ENCODE results near the gene PER2.
A peak's percentile ranks its signal among the peaks of the same experiment; 100 is the strongest.

The PER2 gene

DNA sequence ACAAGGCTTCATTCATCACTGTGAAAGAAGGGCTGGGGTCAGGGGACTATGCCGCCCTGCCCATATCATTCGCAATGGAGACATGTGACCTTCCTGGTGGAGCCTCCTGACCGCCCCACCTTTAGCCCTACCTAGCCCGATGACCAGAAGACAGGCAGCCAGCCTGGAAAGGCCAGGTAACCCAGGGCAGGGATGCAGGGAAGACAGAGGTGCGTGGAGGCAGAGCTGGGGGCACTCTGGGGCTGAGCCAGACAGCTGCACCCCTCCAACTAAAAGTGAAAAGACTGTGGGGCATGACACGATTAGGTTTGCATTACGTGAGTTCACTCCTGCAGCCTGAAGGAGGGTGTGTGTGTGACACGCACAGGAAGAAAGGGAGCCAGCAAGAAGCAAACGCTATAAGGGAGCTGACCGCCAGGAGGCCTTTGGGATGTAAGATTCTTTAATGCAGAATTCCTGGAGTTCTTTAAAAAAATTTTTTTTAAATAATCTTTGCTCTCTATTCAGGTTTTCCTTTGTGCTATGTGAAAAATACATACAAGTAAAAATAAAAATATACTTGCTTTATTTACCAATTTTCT is 44.8 kb downstream of the PER2 start:
- DNase-seq: no peak

DNA sequence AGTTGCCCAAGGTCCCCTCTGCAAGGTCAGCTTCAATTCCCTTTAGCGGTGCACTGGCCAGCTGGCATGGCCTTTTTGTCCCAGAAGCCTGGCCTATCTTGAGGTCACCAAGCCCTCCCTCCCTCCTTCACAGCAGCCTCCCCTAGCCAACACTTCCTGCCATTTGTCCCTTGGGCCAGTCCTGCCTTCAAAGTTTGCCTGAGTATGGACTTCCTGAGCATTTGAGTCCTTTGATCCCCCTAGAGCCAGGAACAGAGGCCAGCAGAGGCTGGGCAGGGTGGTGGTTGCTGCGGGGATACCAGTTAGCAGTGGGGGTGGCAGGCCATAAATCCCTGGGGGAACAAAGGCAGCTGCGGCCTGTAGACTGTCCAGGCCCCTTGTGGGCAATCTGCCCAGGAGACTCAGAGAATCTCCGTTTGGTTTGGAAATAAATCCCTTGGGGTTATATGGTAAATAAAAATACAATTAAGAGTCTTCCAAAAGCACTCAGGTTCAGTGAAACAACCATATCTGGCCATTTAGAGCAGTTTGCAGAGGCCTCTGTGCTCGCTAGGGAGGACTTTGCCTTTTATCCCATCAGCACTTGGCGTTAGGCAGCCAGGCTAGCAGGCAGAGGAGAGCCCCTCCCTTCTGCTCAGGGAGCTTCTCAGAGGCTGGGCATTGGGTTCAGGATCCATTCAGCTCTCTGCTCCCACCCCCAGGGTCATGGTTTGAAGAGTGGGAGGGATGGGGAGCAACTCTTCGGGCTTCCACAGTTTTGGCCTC is 45.5 kb downstream of the PER2 start:
- DNase-seq: peak; percentile 55

DNA sequence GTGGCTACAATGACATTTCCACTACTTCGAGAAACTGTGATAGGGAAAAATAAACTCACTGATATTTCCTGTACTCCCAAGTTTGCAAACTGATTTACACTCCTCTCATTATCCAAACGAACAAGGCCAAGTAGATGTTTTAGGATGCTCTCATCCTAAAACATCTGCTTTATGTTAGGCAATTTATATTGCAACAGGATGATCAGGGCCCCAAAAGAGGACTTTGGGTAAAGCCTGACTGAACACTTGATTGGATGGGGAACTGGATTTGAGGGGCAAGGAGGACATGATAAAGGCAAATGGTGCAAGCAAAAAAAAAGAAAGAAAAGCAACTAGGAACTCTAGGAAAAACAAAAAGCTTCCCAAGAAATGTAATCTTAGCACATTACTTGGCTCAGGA is 46.4 kb downstream of the PER2 start:
- DNase-seq: no peak

DNA sequence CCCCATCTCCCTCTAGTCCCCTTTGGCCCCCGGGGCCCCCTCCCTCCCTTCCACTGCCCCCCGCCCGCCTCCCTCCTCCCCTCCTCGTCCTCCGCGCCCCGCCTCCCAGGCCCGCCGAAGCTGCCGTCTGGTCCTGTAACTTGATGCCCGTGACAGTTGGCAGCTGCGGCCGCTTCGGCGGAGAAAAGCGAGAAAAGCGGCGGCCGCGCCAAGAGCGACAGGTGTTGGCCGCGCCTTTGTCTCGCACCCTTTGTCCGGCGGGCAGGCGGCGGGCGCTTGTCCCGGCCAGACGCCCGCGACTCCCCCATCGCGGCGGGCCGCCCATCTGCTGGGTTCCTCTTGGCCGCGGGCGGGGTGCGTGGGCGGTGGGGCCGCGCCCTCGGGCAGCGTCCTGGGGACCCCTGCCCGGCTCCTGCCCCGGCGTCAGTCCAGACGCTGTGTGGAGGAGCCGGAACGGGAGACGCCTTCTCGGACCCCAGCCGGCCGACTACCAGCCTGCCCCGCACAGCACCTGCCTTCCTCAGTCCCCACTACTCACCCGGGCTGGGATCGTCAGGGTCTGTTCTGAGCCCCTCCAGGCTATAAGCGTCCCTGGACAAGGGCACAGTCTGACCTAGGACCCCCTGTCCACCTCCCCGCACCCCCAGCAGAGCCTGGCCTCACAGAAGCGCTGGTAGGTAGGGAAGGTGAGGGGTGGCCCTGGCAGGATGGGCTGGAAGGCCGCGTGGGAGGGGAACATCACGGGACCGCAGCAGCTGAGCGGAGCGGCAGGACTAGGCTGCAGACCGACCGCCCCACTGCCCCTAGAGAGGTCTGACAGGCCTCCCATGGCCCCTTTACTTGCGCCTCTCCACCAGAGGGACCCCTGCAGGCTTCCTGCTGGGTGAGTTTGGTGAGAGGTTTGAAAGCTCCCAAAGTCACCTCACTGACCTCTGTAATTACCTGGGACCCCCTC is 47.4 kb downstream of the PER2 start:
- peak; percentile 96 for DNase-seq

DNA sequence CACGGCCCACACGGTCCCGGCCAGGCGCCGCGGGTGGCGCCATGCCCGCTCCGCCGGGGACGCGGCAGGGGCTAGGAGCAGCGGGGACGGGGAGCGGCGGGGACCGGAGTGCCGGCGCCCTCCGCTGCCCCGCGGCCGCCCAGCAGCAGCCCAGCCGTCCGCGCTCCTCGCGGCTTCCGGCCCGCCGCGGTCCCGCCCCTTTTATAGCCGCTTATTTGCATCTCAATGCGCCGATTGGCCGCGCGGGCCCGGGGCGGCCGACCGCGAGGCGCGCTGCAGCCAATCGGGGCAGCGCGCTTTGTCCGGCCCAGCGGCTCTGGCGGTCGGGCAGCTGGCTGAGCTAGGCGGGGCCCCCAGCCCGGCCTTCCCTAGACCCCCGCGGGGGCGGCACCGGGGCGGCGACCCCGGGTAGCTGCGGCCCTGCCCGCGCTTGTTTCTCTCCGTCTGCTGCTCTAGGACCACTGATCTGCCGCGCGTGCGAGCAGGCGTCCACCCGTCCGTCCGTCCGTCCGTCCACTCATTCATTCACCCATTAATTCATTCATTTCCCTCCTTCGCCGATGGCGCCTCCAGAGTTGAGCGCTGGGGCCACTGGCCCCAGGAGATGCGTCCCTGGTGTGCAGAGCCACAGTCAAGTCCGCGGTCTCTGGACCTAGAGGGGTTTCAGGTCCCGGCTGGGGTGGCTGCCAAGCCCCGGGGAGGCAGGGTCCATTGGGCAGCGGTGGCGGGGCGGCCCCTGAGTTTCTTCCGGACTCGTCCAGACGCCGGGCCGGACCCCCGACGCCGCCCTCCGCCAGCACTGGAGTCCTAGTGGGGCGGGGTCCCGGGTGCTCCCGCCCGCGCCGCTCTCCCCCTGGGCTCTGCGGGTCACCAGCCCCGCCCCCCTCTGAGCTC is 48.3 kb downstream of the PER2 start, which contains the start of gene HES6:
HES6 (minus strand) TSS at position 176 of the 894 bp plus-strand sequence; CDS start at position 43, 133 bp downstream.
- DNase-seq: peak; percentile 96

DNA sequence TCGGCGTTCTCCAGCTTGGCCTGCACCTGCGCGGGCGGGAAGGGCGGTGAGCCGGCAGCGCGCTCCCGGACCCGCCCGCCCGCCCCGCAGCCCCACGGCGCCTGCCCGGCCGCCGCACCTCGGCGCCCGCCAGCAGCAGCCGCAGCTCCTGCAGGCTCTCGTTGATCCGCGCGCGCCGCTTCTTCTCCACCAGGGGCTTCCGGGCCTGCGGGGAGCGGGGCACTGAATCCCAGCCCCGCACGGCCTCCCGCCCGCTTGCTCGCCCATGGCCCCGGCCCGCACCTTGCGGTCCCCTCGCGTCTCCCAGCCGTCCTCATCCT is 48.9 kb downstream of the PER2 start:
- DNase-seq: no peak

DNA sequence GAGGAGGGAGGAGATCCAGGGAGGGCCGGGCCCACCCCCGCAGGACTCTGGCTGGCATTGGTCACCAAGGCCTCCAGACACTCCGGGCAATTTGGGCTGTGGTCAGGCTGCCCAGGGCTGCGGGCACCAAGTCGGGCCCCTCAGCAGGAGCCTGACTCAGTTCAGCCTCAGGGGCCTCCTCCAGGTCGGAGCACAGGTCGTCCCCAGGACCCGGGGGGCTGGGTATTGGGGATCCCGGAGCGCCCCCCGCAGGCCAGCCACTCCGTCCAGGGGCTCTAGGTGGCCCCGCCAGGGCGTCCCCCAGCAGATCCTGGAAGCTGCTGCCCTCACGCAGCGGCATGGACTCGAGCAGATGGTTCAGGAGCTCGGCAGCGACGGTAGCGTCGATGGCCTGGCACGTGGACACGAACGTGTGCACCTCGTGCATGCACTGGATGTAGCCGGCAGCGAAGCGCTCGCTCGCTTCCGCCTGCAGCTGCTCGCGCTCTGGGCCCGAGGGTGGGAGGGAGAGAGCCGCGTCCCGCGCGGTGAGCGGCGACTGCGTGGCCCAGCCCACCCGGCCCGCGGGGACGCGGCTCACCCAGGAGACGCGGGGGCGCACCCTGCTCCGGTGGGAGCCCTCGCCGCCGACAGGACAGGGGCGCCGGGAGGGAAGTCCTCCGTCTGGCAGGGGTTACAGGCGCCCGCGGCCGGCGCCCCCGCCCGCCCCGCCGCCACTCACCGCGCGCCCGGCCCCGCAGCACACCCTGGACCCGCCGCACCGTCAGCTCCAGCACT is 49.5 kb downstream of the PER2 start:
- peak; percentile 49 for DNase-seq

DNA sequence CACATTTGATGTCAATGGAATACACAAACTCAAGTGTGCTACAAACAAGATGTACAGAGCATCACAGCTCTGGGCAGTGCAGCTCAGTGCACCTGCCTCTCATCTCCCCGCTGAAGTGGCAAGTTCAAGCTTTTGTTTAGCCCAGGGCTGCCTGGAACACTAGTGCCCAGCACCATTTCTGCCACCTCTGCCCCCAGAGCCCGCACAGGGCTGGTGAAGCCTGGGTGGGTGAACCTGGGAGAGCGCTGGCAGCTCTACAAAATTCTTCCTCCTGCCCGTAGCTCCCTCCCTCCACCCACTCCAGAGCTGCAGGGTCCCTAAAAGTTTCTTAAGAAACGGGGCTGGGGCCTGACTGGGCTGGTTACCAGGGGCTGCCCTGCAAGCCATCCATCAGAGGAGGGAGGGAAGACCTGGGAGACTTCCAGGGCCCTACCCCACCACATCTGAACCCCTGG is 50.1 kb downstream of the PER2 start:
- no peak for DNase-seq

DNA sequence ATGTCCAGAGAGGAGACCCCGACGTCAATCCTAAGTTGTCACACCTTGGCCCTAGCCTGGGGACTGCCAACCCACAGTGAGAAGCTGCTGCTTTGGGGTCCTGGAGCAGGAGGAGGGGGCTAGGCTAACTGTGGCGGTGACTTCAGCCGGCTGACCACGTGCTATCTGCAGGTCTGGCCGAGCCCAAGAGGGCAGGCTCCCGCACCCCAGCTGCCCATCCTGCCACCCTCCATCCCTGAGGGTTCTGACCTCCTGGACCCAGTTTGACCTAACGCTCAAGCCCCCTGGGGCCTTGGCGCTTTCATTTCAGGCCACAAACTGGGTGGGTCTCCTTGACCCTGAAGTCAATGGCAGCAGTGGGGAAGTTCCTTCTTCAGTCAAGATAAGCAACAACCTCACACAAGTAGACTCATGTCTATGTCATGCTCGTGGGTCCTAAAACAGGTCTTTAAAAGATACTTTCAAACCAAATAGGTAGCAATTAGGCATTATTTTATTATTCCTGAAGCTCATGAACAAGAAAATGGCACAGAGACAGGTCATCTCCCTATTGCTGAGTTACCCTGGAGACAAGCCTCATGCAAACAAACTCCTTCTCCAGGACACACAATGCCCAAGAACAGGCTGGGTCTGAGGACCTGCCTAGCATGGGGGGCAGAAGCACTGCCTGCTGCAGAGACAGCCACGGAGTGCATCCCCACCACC is 50.8 kb downstream of the PER2 start:
- no peak for DNase-seq

DNA sequence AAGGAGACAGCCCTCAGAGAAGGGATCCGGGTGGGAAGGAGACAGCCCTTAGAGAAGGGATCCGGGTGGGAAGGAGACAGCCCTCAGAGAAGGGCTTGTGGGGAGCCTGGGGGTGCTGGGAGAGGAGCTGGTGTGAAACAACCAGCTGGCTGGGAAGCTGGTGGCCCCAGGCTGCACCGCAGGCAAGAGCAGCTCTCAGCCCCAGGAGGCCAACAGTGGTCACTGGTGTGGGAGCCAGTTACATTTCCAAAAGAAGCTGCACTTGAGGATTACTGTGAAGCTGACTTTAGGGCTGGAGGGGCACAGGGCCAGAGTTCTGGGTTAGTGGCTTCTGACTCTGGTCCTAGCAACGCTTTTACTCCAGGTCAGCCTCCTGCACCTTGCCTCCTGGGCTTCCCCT is 51.8 kb downstream of the PER2 start:
- DNase-seq: no peak

DNA sequence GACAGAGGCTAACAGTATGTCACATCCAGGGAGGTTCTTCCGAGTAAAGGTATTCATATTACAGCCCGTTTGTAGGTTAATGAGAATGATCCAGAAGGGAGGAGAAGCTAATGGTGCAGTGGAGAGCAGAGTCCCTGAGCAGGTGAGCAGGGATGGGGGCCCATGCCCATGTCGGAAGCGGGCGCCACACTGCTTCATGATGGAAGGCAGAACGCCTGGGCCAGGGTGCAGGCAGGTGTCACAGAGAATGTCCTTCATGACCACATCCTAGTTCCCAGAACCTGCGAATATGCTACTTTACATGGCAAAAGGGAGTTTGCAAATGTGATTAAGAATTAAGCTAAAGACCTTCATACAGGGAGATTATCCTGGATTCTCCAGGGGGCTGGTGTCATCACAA is 52.6 kb downstream of the PER2 start:
- no peak for DNase-seq

DNA sequence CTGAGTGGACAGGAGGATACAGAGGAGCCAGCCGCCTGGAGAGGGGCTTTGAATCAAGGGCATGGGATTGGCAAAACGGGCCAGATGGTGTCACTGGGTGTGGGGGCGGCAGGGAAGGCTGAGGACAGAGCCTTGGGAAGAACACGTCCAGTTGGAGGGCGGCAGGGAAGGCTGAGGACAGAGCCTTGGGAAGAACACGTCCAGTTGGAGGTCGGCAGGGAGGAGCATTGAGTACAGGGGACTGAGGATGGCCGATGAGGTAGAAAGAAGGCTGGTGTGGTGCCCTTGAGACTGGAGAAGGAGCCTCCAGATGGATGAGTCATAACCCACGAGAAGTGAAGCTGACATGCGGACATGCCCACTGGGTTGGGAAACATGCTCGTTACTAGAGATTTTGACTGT is 53.1 kb downstream of the PER2 start:
- DNase-seq: no peak

DNA sequence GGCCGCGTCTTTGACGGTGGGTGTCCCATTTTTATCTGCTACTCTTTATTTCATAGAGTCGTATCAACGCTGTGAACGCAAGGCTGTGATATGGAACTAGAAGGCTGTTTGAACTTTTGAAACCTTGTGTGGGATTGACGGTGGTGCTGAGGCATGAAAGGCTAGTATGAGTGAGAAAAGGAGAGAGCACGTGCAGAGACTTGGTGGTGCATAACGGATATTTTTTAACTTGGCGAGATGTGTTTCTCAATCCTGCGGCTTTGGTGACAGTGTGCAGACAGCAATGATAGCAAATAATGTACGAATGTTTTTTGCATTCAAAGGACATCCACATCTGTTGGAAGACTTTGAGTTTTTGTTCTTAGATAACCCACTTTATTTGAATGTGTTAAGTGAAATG is 54.8 kb downstream of the PER2 start:
- DNase-seq: no peak

DNA sequence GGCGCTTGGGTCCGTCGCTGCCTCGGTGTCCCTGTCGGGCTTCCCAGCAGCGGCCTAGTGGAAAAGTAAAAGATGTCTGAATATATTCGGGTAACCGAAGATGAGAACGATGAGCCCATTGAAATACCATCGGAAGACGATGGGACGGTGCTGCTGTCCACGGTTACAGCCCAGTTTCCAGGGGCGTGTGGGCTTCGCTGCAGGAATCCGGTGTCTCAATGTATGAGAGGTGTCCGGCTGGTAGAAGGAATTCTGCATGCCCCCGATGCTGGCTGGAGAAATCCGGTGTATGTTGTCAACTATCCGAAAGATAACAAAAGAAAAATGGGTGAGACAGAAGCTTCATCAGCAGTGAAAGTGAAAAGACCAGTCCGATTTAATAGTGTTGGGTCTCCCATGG is 56.6 kb downstream of the PER2 start:
- DNase-seq: no peak

DNA sequence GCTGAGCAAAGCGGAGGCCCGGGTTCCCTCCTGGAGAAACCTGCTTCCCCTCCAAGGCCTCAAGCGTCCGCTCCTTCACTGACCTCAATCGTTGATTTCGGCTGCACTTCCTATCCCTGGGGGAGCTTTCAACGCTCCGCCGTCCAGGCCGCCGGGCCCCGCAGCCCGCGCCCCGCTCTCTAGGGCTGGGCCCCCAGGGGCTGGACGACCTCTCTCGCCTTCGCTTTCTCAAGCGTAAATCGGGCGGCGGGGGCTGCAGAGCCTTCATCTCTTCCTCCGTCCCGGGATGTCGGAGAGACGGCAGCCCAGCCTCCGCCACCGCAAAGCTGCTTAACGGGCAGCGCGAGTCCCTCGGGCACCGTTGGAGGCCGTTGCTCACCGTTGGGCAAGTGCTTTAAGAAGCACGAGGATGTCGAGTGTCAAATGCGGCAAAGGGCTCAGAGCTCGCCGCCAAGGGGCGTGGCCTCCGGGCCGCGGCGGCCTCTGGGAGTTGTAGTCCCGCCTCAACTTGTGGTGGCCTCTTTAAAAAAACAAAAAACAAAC is 57.1 kb downstream of the PER2 start:
- no peak for DNase-seq

DNA sequence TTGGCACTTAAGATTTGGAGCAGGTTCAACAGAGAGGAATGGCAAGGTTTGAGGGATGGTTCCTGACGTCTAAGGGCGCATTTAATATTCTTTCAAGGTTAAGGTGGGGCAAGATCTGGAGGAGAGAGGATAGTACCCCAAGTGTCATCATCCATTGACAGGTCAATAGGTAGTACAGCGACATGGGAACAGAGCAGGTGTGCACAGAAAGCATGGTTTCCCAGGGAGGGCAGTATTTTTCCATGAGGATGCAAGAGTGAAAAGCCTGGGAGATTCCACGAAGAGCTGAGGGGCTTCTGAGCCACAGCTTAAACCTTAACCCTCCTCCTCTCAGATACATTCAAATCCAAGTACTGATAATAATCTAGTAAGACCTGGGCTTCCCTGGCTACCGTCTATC is 57.7 kb downstream of the PER2 start:
- DNase-seq: no peak

DNA sequence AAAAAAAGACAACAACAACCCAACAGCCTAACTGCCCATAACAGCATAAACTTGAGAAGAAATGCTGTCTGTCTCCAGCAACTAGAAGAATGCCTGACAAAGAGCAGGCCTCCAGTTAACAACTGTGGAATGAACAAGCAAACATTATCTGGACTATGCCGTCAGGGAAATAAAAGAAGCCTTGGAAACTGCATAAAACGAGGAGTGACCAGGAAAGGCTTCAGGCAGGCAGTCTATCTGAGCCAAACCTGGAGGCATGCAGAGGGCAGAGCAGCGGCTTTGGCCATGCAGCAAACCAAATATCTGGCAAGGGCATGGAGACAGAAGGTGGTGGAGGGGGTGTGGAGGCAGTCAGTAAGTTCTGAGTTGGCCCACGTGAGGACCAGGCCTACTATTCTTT is 59.7 kb downstream of the PER2 start:
- no peak for DNase-seq

DNA sequence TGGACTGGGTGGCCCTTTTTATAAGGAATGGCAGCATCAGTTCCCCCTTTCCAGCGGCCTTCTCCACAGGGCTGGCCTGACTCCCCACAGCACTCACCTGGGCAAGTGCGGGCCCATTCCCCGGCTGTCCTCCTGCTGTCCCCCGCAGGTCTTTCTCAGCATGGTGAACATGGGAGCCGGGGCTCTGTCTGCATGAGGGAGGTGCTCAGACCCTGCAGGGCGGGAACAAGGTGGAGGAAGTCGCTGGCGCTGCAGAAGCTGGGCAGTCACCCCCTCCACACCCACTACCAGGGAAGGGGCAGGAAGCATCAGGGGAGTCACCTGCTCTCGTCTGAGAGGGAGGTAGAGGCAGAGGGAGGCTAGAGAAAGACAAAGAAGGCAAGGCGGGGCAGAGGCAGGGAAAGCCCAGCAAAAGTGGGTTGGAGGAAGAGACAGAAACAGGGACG is 60.8 kb downstream of the PER2 start:
- DNase-seq: no peak

DNA sequence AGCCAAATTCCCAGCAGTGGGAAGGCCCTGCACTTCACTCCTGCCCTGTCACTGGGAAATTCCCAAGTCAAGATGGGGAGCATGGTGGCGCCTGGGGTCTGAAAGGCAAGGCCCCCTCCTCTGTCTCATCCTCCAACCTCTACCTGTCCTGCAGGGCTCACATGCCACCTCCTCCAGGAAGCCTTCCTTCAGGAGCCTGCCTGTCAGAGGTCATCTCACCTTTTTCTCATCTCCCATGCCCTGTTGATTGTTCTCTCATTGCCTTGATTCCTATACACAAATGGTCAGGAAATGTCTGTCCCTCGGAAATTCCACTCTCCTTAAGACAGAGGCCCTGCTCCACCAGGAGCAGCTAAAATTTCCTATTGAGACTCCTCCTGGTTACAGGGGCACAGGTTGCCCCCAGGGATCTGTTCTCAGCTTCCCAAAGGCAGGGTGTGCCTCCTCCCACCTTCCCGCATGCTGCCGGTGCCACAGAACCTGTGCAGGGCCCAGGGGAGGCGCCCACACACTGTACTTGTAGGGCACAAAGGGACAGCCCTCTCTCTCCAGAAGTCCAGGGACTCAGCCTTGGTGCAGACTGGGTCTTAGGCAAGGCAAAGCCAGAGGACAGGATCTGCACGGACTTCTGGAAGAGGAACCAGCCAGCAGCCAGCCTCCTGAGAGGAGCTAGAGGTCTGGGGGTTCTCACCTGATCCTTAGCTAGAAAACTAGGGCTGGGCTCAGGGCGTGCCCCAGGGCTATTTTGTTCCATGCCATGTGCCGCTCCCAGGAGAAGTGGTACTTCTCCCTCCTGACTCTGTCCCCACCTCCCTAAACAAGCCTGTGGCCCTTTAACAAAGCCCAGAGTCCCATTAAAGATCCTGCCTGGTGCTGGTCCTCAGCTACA is 61.5 kb downstream of the PER2 start:
- no peak for DNase-seq

Measured in NCI-H345 (cell line).